Type B pancreatic cell (in vitro differentiated cells): Measurements from ENCODE around the gene RGS2. TPM values are rescaled to one million over a fixed set of nuclear protein-coding genes. Genes with fewer than 3 reads are reported as not detected.

ENCODE experiments used
- DNase-seq: peaks from one replicate; pipeline ENCODE4 v3.0.0; 2021; ENCODE audit warnings: mixed read lengths; ENCODE audit not compliant: unreplicated experiment; ENCODE audit errors: extremely low spot score
- H3K27ac Mint-ChIP-seq: 2 replicates; pipeline ENCODE4 v1.8.0; 2021; ENCODE audit warnings: mild to moderate bottlenecking, mixed read lengths
- H3K27me3 Mint-ChIP-seq: 2 replicates; pipeline ENCODE4 v1.8.0; 2021; ENCODE audit warnings: mixed read lengths
- H3K36me3 Mint-ChIP-seq: 2 replicates; pipeline ENCODE4 v1.8.0; 2021; ENCODE audit warnings: mixed read lengths
- H3K4me1 Mint-ChIP-seq: one replicate; pipeline ENCODE4 v1.8.0; 2021; ENCODE audit warnings: mixed read lengths; ENCODE audit not compliant: unreplicated experiment
- H3K4me3 Mint-ChIP-seq: 2 replicates; pipeline ENCODE4 v1.8.0; 2021; ENCODE audit warnings: mild to moderate bottlenecking, mixed read lengths
- H3K9me3 Mint-ChIP-seq: 2 replicates; pipeline ENCODE4 v1.8.0; 2021; ENCODE audit warnings: mixed read lengths
- total RNA-seq: library from RNA; stranded (reverse); gene quantifications from 2 replicates; pipeline ENCODE4 v1.2.1, GENCODE V29; 2021; ENCODE audit warnings: low replicate concordance
- TF ChIP-seq, protein P1 (sequence below): fragments of 200-600 bp; sonication (generic); conservative IDR thresholded peaks from 2 replicates; pipeline ENCODE4 v1.5.0; 2021; ENCODE audit warnings: antibody characterized with exemption, mild to moderate bottlenecking

RGS2 gene
- total RNA-seq, 1 donor from 2014 or later, result 50.9 TPM

DNA sequence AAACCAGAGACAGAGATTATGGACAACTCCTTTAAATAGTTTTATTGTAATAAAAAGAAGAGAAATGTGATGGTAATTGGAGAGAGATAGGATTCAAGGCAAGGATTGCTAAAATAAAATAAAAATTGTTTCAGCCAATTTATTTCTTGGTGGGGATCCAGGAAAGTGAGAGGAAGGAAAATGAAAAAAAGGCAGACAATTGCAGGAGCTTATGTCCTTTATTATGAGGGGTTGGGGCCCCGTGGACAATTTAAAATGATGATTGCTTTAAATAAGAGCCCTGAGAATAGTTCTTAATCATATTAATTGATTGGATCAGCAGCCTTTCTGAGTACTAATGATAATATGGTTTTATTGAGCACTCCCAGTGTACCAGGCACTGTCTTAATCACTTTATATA, 40.2 kb downstream of the RGS2 start:
- peaks cover 9% of the 10 kb centered on the region for H3K9me3 Mint-ChIP-seq
- DNase-seq, result no peak
- peaks cover 28% of the 10 kb centered on the region for H3K4me1 Mint-ChIP-seq
- no peaks in the 10 kb centered on the region for H3K36me3 Mint-ChIP-seq
- no peak overlapping the region for H3K27ac Mint-ChIP-seq
- TF ChIP-seq, protein P1, sequence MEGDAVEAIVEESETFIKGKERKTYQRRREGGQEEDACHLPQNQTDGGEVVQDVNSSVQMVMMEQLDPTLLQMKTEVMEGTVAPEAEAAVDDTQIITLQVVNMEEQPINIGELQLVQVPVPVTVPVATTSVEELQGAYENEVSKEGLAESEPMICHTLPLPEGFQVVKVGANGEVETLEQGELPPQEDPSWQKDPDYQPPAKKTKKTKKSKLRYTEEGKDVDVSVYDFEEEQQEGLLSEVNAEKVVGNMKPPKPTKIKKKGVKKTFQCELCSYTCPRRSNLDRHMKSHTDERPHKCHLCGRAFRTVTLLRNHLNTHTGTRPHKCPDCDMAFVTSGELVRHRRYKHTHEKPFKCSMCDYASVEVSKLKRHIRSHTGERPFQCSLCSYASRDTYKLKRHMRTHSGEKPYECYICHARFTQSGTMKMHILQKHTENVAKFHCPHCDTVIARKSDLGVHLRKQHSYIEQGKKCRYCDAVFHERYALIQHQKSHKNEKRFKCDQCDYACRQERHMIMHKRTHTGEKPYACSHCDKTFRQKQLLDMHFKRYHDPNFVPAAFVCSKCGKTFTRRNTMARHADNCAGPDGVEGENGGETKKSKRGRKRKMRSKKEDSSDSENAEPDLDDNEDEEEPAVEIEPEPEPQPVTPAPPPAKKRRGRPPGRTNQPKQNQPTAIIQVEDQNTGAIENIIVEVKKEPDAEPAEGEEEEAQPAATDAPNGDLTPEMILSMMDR, result no peak
- no peak overlapping the region for H3K4me3 Mint-ChIP-seq
- no peaks in the 10 kb centered on the region for H3K27me3 Mint-ChIP-seq

DNA sequence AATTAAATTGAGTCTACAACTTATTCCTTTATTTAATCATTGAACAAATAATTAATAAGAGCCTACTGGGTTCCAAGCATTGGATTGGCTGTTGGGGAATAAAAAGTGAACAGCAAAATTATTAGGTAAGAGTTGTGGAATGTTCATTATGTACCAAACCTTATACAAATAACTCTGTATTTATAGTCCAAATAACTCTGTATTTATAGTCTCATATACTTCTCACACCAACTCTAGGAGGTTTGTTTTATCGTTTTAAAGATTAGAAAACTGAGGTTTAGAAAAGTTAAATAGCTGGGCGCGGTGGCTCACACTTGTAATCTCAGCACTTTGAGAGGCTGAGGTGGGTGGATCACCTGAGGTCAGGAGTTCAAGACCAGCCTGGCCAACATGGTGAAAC, 40.6 kb downstream of the RGS2 start:
- Mint-ChIP-seq H3K4me1 (peaks cover 28% of the 10 kb centered on the region), H3K36me3 (peaks cover 2% of the 10 kb centered on the region), H3K27ac (no peak overlapping the region), H3K4me3 (no peak overlapping the region), H3K9me3 (peaks cover 9% of the 10 kb centered on the region), H3K27me3 (no peaks in the 10 kb centered on the region)
- TF ChIP-seq, protein P1, result no peak
- no peak for DNase-seq

DNA sequence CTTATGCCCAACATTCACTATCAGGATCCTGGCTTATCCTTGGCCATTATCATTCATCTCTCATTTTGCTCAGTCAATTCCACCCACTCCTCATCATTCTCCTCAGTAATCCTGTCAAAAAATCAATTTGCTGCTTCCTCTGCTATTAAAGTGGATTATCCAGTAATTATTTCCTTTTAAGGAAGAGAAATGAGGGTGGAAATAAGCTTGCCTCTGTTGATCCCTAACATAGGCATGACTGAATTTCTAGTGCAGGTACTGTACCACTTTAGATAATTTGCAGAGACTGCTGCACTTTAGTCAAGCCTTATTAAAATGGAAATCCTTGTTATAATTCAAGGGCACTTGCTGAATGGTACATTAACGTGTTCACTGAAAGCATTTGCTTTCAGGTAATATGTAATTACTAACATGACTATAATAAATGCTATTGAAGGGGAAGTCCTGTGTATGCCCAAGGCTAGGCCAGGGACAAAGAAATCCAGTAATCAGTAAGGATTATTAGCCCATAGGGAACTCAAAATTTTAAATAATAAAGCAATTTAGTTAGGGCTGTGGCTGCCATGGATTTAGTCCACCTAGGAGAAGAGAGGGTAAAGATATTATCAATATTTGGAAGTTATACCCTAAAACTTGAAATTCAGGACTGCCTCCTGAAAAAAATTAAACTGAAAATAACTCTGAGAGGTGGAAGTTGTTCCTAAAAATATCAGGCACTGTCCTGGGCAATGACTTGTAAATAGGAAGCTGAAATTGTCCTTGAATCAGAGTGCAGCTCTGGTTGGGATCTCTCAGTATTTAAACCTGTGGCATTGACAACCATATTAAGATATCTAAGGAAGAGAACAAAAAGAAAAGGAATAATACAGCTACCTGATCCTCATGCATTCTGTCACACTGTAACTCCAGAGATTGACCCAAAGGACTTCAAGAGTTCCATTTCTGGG, 43.4 kb downstream of the RGS2 start:
- H3K4me1 Mint-ChIP-seq, result peaks cover 28% of the 10 kb centered on the region
- TF ChIP-seq, protein P1, result no peak
- no peak overlapping the region for H3K27ac Mint-ChIP-seq
- no peak for DNase-seq
- H3K4me3 Mint-ChIP-seq, result no peak overlapping the region
- H3K27me3 Mint-ChIP-seq, result no peaks in the 10 kb centered on the region
- H3K36me3 Mint-ChIP-seq, result peaks cover 4% of the 10 kb centered on the region
- peaks cover 9% of the 10 kb centered on the region for H3K9me3 Mint-ChIP-seq

DNA sequence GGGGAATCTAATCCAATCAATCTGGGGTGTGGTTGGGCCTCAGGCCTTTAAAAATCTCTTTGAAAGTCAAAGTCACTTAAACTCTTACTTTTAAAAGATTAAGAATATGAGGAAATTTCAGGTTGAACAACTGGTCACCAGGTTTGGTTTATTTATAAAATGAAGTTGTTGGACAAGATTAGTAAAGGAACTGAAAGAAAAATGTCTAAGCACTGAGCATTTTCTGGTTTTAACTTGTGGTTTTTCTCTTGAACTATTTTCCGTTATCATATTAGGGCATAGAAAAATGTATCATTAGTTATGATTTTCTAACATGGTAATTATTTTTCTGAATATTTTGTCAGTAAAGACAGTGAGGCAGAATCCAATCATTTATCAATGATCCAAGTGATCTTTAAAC, 49.6 kb downstream of the RGS2 start:
- TF ChIP-seq, protein P1, result no peak
- H3K4me1 Mint-ChIP-seq, result peaks cover 4% of the 10 kb centered on the region
- DNase-seq, result no peak
- H3K36me3 Mint-ChIP-seq, result peaks cover 4% of the 10 kb centered on the region
- no peak overlapping the region for H3K4me3 Mint-ChIP-seq
- no peaks in the 10 kb centered on the region for H3K9me3 Mint-ChIP-seq
- peak overlapping the region; percentile 43 for H3K27ac Mint-ChIP-seq
- H3K27me3 Mint-ChIP-seq, result no peaks in the 10 kb centered on the region

DNA sequence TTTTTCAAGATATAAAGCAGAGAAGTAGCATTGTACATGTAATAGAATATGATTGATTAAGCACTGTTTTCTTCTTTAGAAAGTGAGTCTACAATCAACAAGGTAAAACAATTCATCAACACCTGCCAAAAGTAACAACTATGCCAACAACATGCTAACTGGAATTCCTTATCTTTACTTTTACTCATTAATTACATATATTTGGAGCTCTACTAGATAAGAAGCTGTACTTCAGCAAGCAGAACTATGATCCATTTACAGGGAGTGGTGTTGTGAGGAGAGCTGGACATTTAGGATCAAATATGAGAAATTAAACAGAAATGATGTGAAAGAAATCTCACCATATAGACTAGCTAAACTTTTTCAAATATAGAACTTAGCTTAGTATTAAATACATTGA, 51.0 kb downstream of the RGS2 start:
- Mint-ChIP-seq H3K4me3 (no peak overlapping the region), H3K9me3 (no peaks in the 10 kb centered on the region), H3K4me1 (peaks cover 4% of the 10 kb centered on the region), H3K36me3 (no peaks in the 10 kb centered on the region), H3K27ac (no peak overlapping the region), H3K27me3 (no peaks in the 10 kb centered on the region)
- TF ChIP-seq, protein P1, result no peak
- DNase-seq, result no peak
